GM12878 (cell line): ENCODE data around the gene ACTA2. TPM values are rescaled to one million over a fixed set of nuclear protein-coding genes. Genes with fewer than 3 reads are reported as not detected.
A peak's percentile ranks its signal among the peaks of the same experiment; 100 is the strongest.

Source experiments
- ATAC-seq: fragments of 200-7000 bp; cut with Tn5 transposase; 3 replicates; pipeline ENCODE4 v1.9.1; 2020; ENCODE audit warnings: mild to moderate bottlenecking, moderate library complexity
- BruUV-seq: library from RNA; stranded (reverse); fragments of 400-500 nt; replicated peaks from 2 replicates; lab custom pipeline; 2021; lab: Mats Ljungman, UMichigan
- CTCF ChIA-PET: fragments of 300-600 bp; sonication (Branson Sonifier 250); formaldehyde crosslinking; extraction: SDS; loops from one replicate; lab custom pipeline; 2021; ENCODE audit warnings: inconsistent platforms; lab: Yijun Ruan, JAX
- POLR2A ChIA-PET: fragments of 350-600 bp; formaldehyde crosslinking; extraction: SDS; loops from one replicate; lab custom pipeline; 2021; ENCODE audit warnings: inconsistent platforms; lab: Charles Lee
- RAD21 ChIA-PET: fragments of 300-600 bp; sonication (Branson Sonifier 250); formaldehyde crosslinking; loops from one replicate; lab custom pipeline; 2023; ENCODE audit warnings: antibody characterized with exemption; ENCODE audit not compliant: unreplicated experiment; lab: Charles Lee
- SMC1A ChIA-PET: fragments of 300-600 bp; sonication (Branson Sonifier 250); formaldehyde crosslinking; loops from one replicate; lab custom pipeline; 2023; ENCODE audit not compliant: unreplicated experiment, uncharacterized antibody; lab: Charles Lee
- DNase-seq: peaks from one replicate; pipeline ENCODE4 v3.0.0-alpha.2; 2011; ENCODE audit warnings: low read depth, low spot score
- FAIRE-seq: peaks from 3 replicates; lab custom pipeline; 2011; peaks lifted over from hg19 to GRCh38; lab: Jason Lieb, UNC
- H2AFZ ChIP-seq: 2 replicates; pipeline ENCODE4 v1.6.0; 2011; ENCODE audit warnings: low read depth, low read length, control low read depth; ENCODE audit not compliant: control insufficient read depth
- H3K27ac ChIP-seq: 2 replicates; pipeline ENCODE4 v1.5.1; 2011; ENCODE audit warnings: control low read depth; ENCODE audit not compliant: control insufficient read depth, insufficient read depth
- H3K27me3 ChIP-seq, 2 experiments: replicated peaks in 1 of 2; 2 replicates each; pipeline versions ENCODE4 v1.6.0 to v1.6.1; 2011; ENCODE audit warnings: low read length in 1 of 2; ENCODE audit not compliant: control insufficient read depth in 2 of 2, insufficient read depth in 2 of 2
- H3K36me3 ChIP-seq, 2 experiments: 2 replicates each; pipeline ENCODE4 v1.5.1; 2011; ENCODE audit warnings: low read length in 1 of 2; ENCODE audit not compliant: control insufficient read depth in 2 of 2, insufficient read depth in 2 of 2
- H3K4me1 ChIP-seq: 2 replicates; pipeline ENCODE4 v1.6.1; 2011; ENCODE audit warnings: mild to moderate bottlenecking, low read length, moderate library complexity, mixed read lengths; ENCODE audit not compliant: control insufficient read depth, insufficient read depth
- H3K4me2 ChIP-seq: 2 replicates; pipeline ENCODE4 v1.6.0; 2011; ENCODE audit warnings: control low read depth; ENCODE audit not compliant: control insufficient read depth, insufficient read depth
- H3K4me3 ChIP-seq: fragments of 200-600 bp; sonication (generic); 2 replicates; pipeline ENCODE4 v1.5.1; 2016
- H3K79me2 ChIP-seq: 2 replicates; pipeline ENCODE4 v1.6.0; 2011; ENCODE audit warnings: low read length; ENCODE audit not compliant: control insufficient read depth, insufficient read depth
- H3K9ac ChIP-seq: 2 replicates; pipeline ENCODE4 v1.8.0; 2011; ENCODE audit warnings: low read length, control low read depth, mixed read lengths; ENCODE audit not compliant: control insufficient read depth, insufficient read depth
- H3K9me3 ChIP-seq: replicated peaks from 3 replicates; pipeline ENCODE4 v1.5.1; 2011; ENCODE audit warnings: mild to moderate bottlenecking, low read length; ENCODE audit not compliant: control insufficient read depth, insufficient read depth
- H4K20me1 ChIP-seq: 2 replicates; pipeline ENCODE4 v1.6.0; 2011; ENCODE audit not compliant: control insufficient read depth, insufficient read depth
- HDGF ChIP-seq: fragments of 450-650 bp; IDR thresholded peaks from 2 replicates; pipeline ENCODE4 v1.6.1; 2016; ENCODE audit warnings: antibody characterized with exemption
- SRF ChIP-seq, 2 experiments: IDR thresholded peaks; 2 replicates each; pipeline ENCODE4 v1.6.1; 2011; ENCODE audit warnings: low read depth in 2 of 2, low read length in 2 of 2, mild to moderate bottlenecking in 1 of 2, moderate library complexity in 1 of 2
- TAF1 ChIP-seq: IDR thresholded peaks from 2 replicates; pipeline ENCODE4 v1.6.1; 2011; ENCODE audit warnings: mild to moderate bottlenecking, low read depth, low read length, borderline replicate concordance
- TCF7 ChIP-seq: IDR thresholded peaks from 2 replicates; pipeline ENCODE4 v1.6.1; 2014; ENCODE audit warnings: antibody characterized with exemption, borderline replicate concordance
- WGBS: methylation state at CpG from one replicate; pipeline ENCODE4 v1.1.6; 2016; ENCODE audit warnings: low lambda C conversion rate; ENCODE audit not compliant: insufficient replicate concordance, insufficient coverage; ENCODE audit errors: missing lambda C conversion rate; 5-methylcytosine and 5-hydroxymethylcytosine counted together
- in situ Hi-C: fragments of 300-500 bp; cut with MboI; formaldehyde crosslinking; loops from 9 replicates; pipeline ENCODE4 v1.14.3; 2018; ENCODE audit warnings: mixed read lengths
- intact Hi-C: fragments of 100-400 bp; cut with micrococcal nuclease; formaldehyde crosslinking; loops from one replicate; pipeline ENCODE4 v1.14.2; 2022; ENCODE audit not compliant: unreplicated experiment
- polyA plus RNA-seq, 11 experiments: library from polyadenylated mRNA; depleted of rRNA in 4 of 11; unstranded in 6 of 11; stranded (reverse) in 5 of 11; fragments of >200 nt; fragmentation: Nextera tagmentation in 4 of 11; fragmentation: Illumina TruSeq in 1 of 11; extraction: Ambion mirVana in 4 of 11; extraction: Trizol in 1 of 11; gene quantifications; 1 replicate in 1 of 11; 2 replicates in 10 of 11; pipeline versions ENCODE4 v1.2.1 to v1.2.3, GENCODE V29; 2011 to 2016; ENCODE audit warnings: inconsistent platforms in 2 of 11, missing spikeins in 2 of 11, low read depth in 1 of 11
- total RNA-seq, 4 experiments: library from RNA; depleted of rRNA in 3 of 4; stranded (reverse); fragments of >200 nt in 3 of 4; fragmentation: Illumina TruSeq in 1 of 4; extraction: Trizol in 1 of 4; gene quantifications; 2 replicates each; pipeline versions ENCODE4 v1.2.1 to v1.2.3, GENCODE V29; 2013 to 2021
- TF ChIP-seq, protein P1 (sequence below): fragments of 450-650 bp; IDR thresholded peaks from 2 replicates; pipeline ENCODE4 v1.6.1; 2016; ENCODE audit warnings: mild to moderate bottlenecking

ACTA2 gene
- total and polyA plus RNA-seq, 10 of the 15 experiments (the other 5 are each of a cell fraction or from before 2014, with no cell fraction given), result 7.4 to 78.2 (median 32.4) TPM

DNA sequence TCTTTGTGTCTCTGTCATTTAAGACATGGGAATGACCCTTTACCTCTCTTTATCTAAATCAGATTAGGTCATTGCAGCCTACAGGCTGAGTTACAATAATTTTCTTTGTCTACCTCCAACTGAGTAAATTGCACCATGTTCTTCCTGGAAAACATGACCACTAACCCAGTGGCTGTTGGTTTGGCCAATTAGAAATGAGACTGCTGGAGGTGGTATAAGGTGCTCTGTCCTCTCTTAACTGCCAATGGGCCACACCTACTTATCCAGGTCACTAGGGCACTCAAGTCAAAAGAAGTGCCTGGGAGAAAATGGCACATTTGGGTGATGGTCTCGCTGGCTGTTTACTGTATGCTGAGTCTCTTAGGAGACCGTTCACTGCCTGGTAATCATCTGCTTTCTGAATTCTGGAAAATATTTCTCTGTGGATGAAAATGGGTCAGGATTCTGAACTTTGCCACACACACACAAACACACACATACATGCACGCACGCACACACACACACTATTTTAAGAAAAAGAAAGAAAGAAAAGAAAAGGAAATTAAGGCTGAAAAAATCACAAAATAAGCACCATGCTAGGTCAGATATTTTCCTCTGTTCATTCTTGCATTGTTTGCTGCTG lies 56.1 kb downstream of the ACTA2 start:
- WGBS, result 94% methylated on average over 4 of the region's 4 CpGs
- FAIRE-seq, result no peak
- intact Hi-C loops, result no loop called here
- no peaks in the 10 kb centered on the region for H3K9me3 ChIP-seq
- H3K9ac ChIP-seq, result no peak overlapping the region
- no peak overlapping the region for H3K4me3 ChIP-seq
- no peak overlapping the region for H2AFZ ChIP-seq
- in situ Hi-C loops, result no loop called here
- H3K27me3 ChIP-seq, result no peaks in the 10 kb centered on the region
- peak overlapping the region; percentile 84 for H3K27ac ChIP-seq
- peaks cover 80% of the 10 kb centered on the region for H3K79me2 ChIP-seq
- SMC1A ChIA-PET, result interaction anchor here (1.0 to 8.4 kb wide), 6 partner anchors 10 to 63 kb away, joined by 3 to 329 read pairs (median 36); partner anchors contain the start of gene STAMBPL1
- no peak for DNase-seq
- CTCF ChIA-PET, result interaction anchor here (1.0 to 6.6 kb wide), 4 partner anchors 10 to 60 kb away, joined by 5 to 116 read pairs (median 6); no protein-coding TSS in a partner anchor
- no peaks in the 10 kb centered on the region for H4K20me1 ChIP-seq
- H3K4me1 ChIP-seq, result peaks cover 42% of the 10 kb centered on the region
- BruUV-seq, result no TSS peak
- no peak for ATAC-seq
- TF ChIP-seq SRF (IDR thresholded peaks at IDR 0.05; ENCODE audit: low read depth in 2 of 2, low read length in 2 of 2) (no peak), HDGF (no peak), TCF7 (no peak)
- H3K4me2 ChIP-seq, result peak overlapping the region; percentile 1
- H3K36me3 ChIP-seq, result no peaks in the 10 kb centered on the region
- POLR2A ChIA-PET, result interaction anchor here (0.6 to 6.3 kb wide), 7 partner anchors 9 to 103 kb away, joined by 3 to 248 read pairs (median 4); partner anchors contain the start of gene FAS
- RAD21 ChIA-PET, result interaction anchor here (1.0 to 7.9 kb wide), 5 partner anchors 9 to 97 kb away, joined by 3 to 249 read pairs (median 67); partner anchors contain the start of gene FAS

DNA sequence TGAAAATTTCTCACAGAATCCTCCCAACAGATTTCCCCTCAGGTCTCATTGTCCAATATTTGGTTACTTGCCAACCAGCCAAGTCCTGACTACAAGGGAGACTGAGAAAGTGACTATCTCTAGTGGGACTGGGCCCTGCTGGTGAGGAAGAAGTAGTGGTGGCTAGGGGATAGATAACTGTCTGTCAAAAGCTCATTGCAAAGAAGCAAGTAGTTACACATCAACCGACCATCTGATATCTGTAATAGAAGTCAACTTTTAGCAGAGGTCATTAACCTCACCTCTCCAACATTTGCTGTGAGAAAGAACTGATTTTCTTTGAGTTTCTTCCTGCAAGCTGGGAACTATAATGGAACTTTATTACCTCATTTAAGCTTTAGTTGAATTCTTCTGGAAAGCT lies 57.3 kb downstream of the ACTA2 start:
- Histone ChIP-seq H3K27me3 (no peaks in the 10 kb centered on the region), H3K9ac (no peak overlapping the region), H3K36me3 (no peaks in the 10 kb centered on the region), H3K27ac (no peak overlapping the region), H3K4me2 (no peak overlapping the region), H3K79me2 (peaks cover 88% of the 10 kb centered on the region), H2AFZ (no peak overlapping the region; the same call in 1 of the 2 replicates), H3K9me3 (no peaks in the 10 kb centered on the region), H3K4me3 (no peak overlapping the region), H4K20me1 (no peaks in the 10 kb centered on the region), H3K4me1 (peaks cover 43% of the 10 kb centered on the region)
- RAD21 ChIA-PET, result interaction anchor here (0.8 to 1.3 kb wide), 4 partner anchors 10 to 59 kb away, joined by 3 to 6 read pairs (median 4); no protein-coding TSS in a partner anchor
- POLR2A ChIA-PET, result interaction anchor here (1.1 to 2.2 kb wide), 4 partner anchors 8 to 16 kb away, joined by 4 to 14 read pairs (median 6); no protein-coding TSS in a partner anchor
- no peak for TF ChIP-seq TAF1
- TF ChIP-seq, protein P1, sequence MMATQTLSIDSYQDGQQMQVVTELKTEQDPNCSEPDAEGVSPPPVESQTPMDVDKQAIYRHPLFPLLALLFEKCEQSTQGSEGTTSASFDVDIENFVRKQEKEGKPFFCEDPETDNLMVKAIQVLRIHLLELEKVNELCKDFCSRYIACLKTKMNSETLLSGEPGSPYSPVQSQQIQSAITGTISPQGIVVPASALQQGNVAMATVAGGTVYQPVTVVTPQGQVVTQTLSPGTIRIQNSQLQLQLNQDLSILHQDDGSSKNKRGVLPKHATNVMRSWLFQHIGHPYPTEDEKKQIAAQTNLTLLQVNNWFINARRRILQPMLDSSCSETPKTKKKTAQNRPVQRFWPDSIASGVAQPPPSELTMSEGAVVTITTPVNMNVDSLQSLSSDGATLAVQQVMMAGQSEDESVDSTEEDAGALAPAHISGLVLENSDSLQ, result peak; percentile 48; the same call in 1 of the 2 replicates
- no peak for DNase-seq
- peak; percentile 36; the same call in 2 of the 3 replicates for ATAC-seq
- CTCF ChIA-PET, result interaction anchor here (1.1 to 2.2 kb wide), 6 partner anchors 10 to 92 kb away, joined by 3 to 8 read pairs (median 4); no protein-coding TSS in a partner anchor
- no peak for FAIRE-seq
- intact Hi-C loops, result no loop called here
- SMC1A ChIA-PET, result interaction anchor here (0.9 to 5.2 kb wide), 6 partner anchors 12 to 59 kb away, joined by 4 to 50 read pairs (median 6); partner anchors contain the start of gene STAMBPL1
- in situ Hi-C loops, result no loop called here
- BruUV-seq, result no TSS peak
- 37% methylated on average over 1 of the region's 1 CpG for WGBS
